Ramos (cell line): Measurements from ENCODE around the gene TEPSIN.
"Not testable (repeated sequence)": the region's sequence is repeated elsewhere in the genome, so short reads cannot be mapped to it uniquely, and the experiment has no call there.

Source experiments
- in situ Hi-C: fragments of 300-500 bp; cut with MboI; formaldehyde crosslinking; loops from one replicate; pipeline ENCODE4 v1.14.3; 2022; ENCODE audit warnings: low sequenced_read_pairs; ENCODE audit not compliant: unreplicated experiment

Gene TEPSIN

GRCh38 chr17:81228834-81229665 is 9.8 kb downstream of the TEPSIN start:
- in situ Hi-C loops, result no loop called here

- in situ Hi-C loops, result no loop called here
These were observed 10.4 kb downstream of the TEPSIN start for GRCh38 chr17:81228420-81228819.

DNA sequence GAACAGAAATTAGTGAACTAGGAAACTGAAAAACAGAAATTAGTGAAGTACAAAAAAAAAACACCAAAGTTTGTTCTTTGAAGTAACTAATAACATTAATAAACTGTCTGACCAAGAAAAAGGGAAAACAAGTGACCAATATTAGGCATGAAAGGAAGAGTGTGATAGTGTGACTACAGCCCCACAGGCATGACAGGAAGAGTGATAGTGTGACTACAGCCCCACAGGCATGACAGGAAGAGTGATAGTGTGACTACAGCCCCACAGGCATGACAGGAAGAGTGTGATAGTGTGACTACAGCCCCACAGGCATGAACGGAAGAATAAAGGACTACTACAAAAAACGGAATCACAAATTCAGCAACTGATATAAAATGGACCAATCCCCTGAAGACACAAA is 11.2 kb downstream of the TEPSIN start:
- in situ Hi-C loops, result not testable (repeated sequence)

GRCh38 chr17:81223762-81224130 is 15.1 kb downstream of the TEPSIN start:
- in situ Hi-C loops, result no loop called here

GRCh38 chr17:81222906-81223761 is 15.7 kb downstream of the TEPSIN start, which contains the start of gene CEP131:
Gene CEP131, minus strand, starts transcription at chr17:81222965. Its CDS starts 2,909 bp downstream, at chr17:81220056.
- in situ Hi-C loops, result no loop called here

GRCh38 chr17:81222620-81222905 is 16.3 kb downstream of the TEPSIN start:
- in situ Hi-C loops, result no loop called here

GRCh38 chr17:81221842-81222619 is 16.8 kb downstream of the TEPSIN start:
- in situ Hi-C loops, result no loop called here

DNA sequence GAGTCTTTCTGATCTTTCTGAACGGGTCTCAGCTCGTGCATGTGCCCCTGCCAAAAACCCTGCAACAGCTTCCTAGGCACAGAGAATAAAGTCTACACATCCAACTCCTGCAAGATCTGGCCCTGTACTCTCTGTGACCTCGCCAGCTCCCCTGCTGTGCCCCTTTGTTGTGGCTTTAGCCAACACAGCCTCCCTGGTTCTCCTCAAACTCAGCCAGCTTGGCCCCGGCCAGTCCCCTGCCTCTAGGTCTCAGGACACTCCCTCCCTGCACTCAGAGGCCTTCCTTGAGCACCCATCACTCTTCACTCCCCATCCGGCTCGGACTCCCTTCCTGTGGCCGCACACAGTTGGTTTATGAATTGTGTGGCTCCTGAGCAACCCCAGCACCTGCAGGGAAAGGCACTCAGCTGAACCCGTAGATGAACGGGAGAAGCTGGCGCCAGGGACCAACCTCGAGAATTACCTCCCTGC is 17.4 kb downstream of the TEPSIN start:
- in situ Hi-C loops, result no loop called here

DNA sequence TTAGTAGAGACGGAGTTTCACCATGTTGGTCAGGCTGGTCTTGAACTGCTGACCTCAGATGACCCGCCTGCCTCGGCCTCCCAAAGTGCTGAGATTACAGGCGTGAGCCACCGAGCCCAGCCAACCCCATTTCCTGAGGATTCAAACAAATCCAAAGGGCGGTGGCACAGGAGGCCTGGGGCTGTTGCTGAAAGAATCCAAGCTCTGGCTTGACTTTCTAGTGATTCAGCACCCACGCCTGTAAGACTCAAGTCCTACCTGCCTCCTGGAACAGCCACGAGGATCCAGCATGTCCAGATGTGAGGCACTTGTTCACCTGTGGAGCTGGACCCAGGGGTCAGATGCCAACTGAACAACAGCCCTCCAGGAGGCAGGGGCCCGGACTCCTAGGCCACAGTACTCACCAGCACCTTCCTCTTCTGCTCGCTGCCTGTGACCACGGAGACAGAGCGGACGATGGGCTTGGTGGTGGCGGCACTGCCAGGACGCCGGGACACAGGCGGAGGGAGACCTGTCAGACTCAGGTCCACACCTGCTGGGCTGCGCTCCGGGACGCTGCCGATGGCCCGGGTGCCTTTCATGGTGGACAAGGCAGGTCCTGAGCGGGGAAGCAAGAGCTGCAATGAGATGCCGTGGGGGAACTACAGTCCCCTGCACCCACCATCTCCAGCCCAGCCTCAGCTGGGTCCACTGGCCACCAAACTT is 19.2 kb downstream of the TEPSIN start:
- in situ Hi-C loops, result no loop called here

- in situ Hi-C loops, result no loop called here
These were observed 19.9 kb downstream of the TEPSIN start for GRCh38 chr17:81218991-81219390.

GRCh38 chr17:81218459-81218858 is 20.4 kb downstream of the TEPSIN start:
- in situ Hi-C loops, result no loop called here

DNA sequence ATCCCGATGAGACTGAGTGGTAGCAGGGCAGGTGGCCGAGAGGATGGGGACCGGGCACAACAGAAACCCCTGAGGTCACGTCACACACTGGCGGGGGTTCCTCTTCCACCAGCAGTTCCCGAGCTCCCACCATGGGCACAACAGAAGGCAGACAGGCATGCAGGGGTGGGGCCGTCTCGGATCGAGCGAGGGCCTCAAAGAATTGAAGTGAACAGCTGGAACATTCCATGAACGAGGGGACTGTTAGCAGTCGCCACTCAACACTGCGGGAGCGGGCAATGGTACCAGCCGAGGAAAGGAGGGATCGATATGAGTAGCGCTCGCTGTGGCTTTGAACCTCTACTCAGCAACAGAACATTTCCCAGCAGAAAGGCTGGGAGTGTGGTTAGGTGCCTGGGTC is 21.4 kb downstream of the TEPSIN start:
- in situ Hi-C loops, result no loop called here

GRCh38 chr17:81213978-81214377 is 24.9 kb downstream of the TEPSIN start:
- in situ Hi-C loops, result no loop called here

DNA sequence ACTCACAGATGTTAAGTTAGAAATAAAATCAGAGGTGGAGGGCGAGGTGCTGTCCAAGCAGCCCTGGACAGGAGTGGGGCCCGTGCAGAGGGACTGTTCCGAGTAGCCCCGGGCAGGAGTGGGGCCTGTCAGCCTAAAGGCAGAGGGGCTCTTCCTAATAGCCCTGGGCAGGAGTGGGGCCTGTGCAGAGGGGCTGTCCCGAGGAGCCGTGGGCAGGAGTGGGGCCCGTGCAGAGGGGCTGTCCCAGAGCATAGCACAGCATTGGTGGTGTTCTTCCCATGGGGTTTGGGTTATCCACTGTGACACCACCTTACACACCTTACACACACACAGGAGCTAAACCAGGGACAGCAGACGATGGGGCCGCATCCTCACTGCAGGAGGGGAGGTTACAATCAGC is 26.5 kb downstream of the TEPSIN start:
- in situ Hi-C loops, result no loop called here

GRCh38 chr17:81210868-81211267 is 28.0 kb downstream of the TEPSIN start:
- in situ Hi-C loops, result no loop called here

DNA sequence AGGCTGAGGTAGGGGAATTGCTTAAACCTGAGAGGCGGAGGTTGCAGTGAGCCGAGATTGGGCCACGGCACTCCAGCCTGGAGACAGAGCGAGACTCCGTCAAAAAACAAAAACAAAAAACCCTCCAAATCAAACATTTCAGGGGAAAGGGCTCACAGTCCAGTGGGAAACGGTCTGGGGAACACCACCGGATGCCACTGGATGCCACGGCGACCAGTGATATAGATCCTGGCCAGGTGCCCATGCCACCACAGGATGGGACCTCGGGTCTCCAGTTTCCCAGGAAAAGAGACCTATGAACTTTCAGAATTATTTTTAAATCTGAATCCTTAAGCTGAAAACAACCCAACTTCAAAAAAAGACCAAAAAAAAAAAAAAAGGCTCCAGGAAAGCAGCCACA is 28.4 kb downstream of the TEPSIN start:
- in situ Hi-C loops, result no loop called here

DNA sequence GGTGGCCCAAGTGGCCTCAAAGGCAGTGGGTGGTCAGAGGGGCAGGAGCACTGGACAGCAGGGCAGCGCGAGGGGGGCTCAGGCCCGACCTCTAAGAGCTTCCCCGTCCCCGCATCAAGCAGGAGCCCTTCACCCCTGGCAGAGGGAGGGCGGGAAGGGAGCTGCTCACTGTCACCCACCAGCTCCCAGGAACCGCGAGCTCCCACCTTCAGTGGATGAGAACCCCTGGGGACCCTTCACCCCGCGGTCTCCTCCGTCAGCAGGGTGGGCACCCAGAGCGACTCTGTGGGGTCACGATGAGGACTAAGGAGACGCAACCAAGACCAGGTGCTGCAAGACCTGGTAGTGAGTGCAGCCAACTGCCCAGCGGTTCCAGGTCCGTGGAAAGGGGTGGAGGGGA is 29.7 kb downstream of the TEPSIN start:
- in situ Hi-C loops, result no loop called here

DNA sequence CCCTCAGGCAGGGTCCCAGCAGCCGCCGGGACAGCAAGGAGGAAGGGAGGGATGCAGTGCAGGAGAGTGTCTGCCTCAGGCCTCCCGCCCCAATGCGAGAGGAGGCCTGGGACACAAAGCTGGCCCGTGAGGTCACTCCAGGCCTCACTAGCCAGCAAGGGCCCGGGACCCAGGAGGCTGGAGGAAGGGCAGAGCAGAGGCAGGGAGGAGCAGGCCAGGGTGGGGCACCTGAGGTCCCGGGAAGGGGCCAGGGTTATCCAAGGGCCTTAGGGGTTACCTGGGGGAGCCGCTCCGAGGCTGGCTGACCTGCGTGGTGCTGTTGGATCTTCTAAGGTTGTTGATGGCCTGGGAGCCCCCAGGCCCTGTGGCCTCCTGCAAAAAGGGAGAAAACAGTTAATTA is 30.2 kb downstream of the TEPSIN start:
- in situ Hi-C loops, result no loop called here

DNA sequence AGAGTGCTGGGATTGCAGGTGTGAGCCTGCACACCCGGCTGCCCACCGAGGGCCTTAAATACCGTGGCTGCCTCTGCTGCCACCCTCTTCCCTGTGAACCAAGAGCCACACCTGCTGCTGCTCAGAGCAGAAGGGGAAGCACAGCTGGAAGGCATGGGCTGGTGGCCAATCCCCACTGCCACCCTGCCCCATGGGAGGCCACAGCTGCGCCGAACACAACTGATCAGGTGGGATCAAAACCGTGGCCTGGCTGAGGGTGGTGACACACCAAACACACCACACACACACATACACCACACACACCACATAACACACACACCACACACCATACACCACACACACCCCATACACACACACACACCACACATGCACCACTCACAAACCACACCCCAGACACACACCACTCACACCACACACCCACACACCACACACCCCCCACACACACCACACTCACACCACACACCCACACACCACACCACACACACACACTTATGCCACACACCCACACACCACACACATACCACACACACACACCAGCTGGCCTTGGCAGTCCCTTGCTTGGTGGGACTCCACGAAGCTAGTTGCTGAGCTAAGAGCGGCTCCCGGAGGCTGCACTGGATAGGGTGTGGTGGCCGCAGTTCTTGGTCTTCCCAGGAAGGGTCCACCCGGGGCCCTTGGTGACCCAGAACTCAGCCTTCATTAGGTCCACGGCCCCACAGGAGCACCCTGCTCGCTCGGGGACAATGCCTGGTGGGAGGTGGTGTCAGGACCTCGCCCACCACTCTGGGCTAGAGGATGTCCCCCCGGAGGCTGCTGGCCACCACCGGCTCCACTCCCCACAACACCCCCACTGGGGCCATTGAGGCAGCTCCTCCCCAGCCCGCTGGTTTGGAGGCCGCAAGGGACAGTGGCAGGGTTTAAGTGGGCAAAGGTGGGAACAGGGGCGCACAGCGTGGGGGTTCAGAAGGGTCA is 31.0 kb downstream of the TEPSIN start:
- in situ Hi-C loops, result no loop called here
